ENCODE data around the gene RTL10. TPM values are rescaled to one million over a fixed set of nuclear protein-coding genes. Genes with fewer than 3 reads are reported as not detected.
A peak's percentile ranks its signal among the peaks of the same experiment; 100 is the strongest.

RTL10 gene
- total and polyA plus RNA-seq, 2 of the 8 experiments (the other 6 are each of a cell fraction or from before 2014, with no cell fraction given) = 11.5 to 18.8 TPM

DNA sequence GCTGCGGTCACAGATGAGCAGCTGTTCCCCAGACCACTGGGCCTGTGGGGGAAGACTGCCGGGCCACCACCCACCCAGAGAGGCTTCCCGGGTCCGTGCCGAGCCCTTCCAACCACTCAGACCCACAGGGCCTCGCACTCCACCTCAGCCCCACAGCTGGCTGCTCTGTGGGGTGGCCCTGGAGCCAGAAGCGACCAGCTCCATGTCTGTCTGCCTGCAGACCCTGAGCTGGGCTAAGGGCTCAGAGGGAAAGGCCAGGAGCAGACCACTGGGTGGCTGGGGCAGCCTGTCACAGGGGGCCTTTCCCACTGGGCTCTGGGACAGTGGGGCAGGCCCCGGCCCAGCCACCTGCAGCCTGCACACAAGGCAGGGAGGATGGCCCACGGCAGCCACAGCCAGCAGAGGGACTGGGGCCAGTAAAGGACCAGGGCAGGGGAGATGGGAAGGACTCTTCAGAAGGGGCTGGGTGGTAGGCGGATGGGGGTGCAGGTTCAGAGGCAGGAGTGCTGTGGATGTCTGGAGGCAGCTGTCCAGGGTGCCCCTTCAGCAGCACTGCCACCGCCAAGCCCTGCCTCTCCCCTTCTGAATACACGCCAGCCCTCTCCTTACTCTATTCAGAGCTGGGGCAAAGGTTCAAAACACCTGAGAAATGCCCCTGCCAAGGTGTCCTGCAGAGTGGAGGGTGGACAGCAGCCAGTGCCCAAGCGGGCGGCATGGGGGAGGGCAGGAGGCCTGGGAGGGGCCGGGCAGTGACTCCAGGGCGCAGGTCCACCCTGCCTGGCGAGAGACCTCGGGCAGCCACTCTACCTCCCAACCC is 32.2 kb downstream of the RTL10 start:
- FAIRE-seq = no peak
- peaks cover 6 to 13% of the 10 kb centered on the region in 2 experiments for H4K20me1 ChIP-seq (replicated peaks in 1 of 2; ENCODE audit: control insufficient read depth in 1 of 2, insufficient read depth in 2 of 2, low read length in 2 of 2)
- POLR2A ChIA-PET (ENCODE audit: partially characterized antibody) = no interaction called here
- no peak for TF ChIP-seq HDAC6 (IDR thresholded peaks at IDR 0.05; ENCODE audit: low read depth, low read length)
- TF ChIP-seq CBX8 (IDR thresholded peaks at IDR 0.05; ENCODE audit: borderline replicate concordance, low read depth, low read length) = no peak
- no peak for TF ChIP-seq MAFK (IDR thresholded peaks at IDR 0.05; ENCODE audit: low read depth, low read length)
- no peak for TF ChIP-seq USF2 (IDR thresholded peaks at IDR 0.05; ENCODE audit: low read length)
- no peak for TF ChIP-seq ATF3 (IDR thresholded peaks at IDR 0.05; ENCODE audit: insufficient read depth, low read depth, low read length)
- no peak for TF ChIP-seq SAP30 (IDR thresholded peaks at IDR 0.05; ENCODE audit: insufficient read depth, insufficient replicate concordance, low read length)
- TF ChIP-seq, protein P1, sequence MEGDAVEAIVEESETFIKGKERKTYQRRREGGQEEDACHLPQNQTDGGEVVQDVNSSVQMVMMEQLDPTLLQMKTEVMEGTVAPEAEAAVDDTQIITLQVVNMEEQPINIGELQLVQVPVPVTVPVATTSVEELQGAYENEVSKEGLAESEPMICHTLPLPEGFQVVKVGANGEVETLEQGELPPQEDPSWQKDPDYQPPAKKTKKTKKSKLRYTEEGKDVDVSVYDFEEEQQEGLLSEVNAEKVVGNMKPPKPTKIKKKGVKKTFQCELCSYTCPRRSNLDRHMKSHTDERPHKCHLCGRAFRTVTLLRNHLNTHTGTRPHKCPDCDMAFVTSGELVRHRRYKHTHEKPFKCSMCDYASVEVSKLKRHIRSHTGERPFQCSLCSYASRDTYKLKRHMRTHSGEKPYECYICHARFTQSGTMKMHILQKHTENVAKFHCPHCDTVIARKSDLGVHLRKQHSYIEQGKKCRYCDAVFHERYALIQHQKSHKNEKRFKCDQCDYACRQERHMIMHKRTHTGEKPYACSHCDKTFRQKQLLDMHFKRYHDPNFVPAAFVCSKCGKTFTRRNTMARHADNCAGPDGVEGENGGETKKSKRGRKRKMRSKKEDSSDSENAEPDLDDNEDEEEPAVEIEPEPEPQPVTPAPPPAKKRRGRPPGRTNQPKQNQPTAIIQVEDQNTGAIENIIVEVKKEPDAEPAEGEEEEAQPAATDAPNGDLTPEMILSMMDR (IDR thresholded peaks at IDR 0.05; ENCODE audit: control extremely low read depth in 1 of 3, insufficient read depth in 1 of 3, low read depth in 1 of 3, low read length in 3 of 3) = no peak

More for the DNA sequence above, 32.2 kb downstream of the RTL10 start:
- no peak overlapping the region for H3K4me3 ChIP-seq (ENCODE audit: extremely low read depth in 1 of 4, insufficient read depth in 2 of 4, low read depth in 3 of 4, low read length in 4 of 4)
- no peaks in the 10 kb centered on the region for H3K36me3 ChIP-seq (ENCODE audit: control insufficient read depth in 2 of 4, insufficient read depth in 4 of 4, low read length in 3 of 4)
- H2AK5ac ChIP-seq (ENCODE audit: low read depth, low read length) = no peak overlapping the region
- H3K27ac ChIP-seq (ENCODE audit: low read depth, low read length) = no peak overlapping the region
- no peak overlapping the region for H2AFZ ChIP-seq (ENCODE audit: low read length)
- H3K4me1 ChIP-seq (replicated peaks in 1 of 4; ENCODE audit: control insufficient read depth in 3 of 4, insufficient read depth in 4 of 4, low read length in 3 of 4) = peaks cover 0 to 10% (median 1%) of the 10 kb centered on the region in 4 experiments; a peak in 4 of 7 replicates
- no peak overlapping the region for H2BK12ac ChIP-seq (ENCODE audit: low read depth, low read length)
- H3K27me3 ChIP-seq (replicated peaks in 1 of 4; ENCODE audit: control insufficient read depth in 3 of 4, extremely low read depth in 1 of 4, insufficient read depth in 3 of 4, low read length in 3 of 4) = peaks cover 0 to 2% (median 0%) of the 10 kb centered on the region in 4 experiments; a peak in 1 of 7 replicates
- 92% methylated on average over 16 of the region's 18 CpGs; no CpG with 5 or more reads in 1 of the 2 experiments for WGBS, 2 experiments (ENCODE audit: extremely low coverage in 1 of 2, insufficient coverage in 1 of 2, insufficient read length in 1 of 2, insufficient replicate concordance in 2 of 2, low coverage in 1 of 2, low lambda C conversion rate in 2 of 2, missing lambda C conversion rate in 1 of 2)
- no peaks in the 10 kb centered on the region for H3K79me2 ChIP-seq (ENCODE audit: control insufficient read depth in 1 of 2, insufficient read depth in 2 of 2, low read length in 2 of 2)
- DNase-seq (ENCODE audit: low read depth in 1 of 2, low spot score in 2 of 2) = peak in 1 of 2 experiments; percentile 46
- no peak overlapping the region for H3K18ac ChIP-seq (ENCODE audit: extremely low read depth, low read length)
- no peak overlapping the region for H3K9ac ChIP-seq (replicated peaks in 1 of 4; ENCODE audit: extremely low read depth in 1 of 4, low read depth in 3 of 4, low read length in 3 of 4)
- H3K9me3 ChIP-seq (ENCODE audit: insufficient read depth in 2 of 2, low read depth in 1 of 2, low read length in 1 of 2) = no peaks in the 10 kb centered on the region; a peak in 1 of 4 replicates
- H3K79me1 ChIP-seq (ENCODE audit: low read depth, low read length) = no peaks in the 10 kb centered on the region
- H2BK5ac ChIP-seq (ENCODE audit: low read depth, low read length) = no peak overlapping the region
- H3K23ac ChIP-seq (ENCODE audit: insufficient read length) = no peak overlapping the region
- H2BK15ac ChIP-seq (ENCODE audit: low read length) = 0 out of 2 replicates have a peak overlapping the region, but pooled peaks have one; percentile 72
- H2BK120ac ChIP-seq (replicated peaks; ENCODE audit: low read depth, low read length) = no peak overlapping the region
- H4K8ac ChIP-seq (ENCODE audit: extremely low read depth, insufficient read depth, low read length) = no peak overlapping the region
- H3K4me2 ChIP-seq (ENCODE audit: insufficient read depth in 1 of 2, low read depth in 2 of 2, low read length in 2 of 2) = no peak overlapping the region
- CTCF ChIA-PET (ENCODE audit: partially characterized antibody) = interaction anchor here (0.5 to 4.3 kb wide), 10 partner anchors 11 to 193 kb away, joined by 3 to 18 read pairs (median 4); no protein-coding TSS in a partner anchor
- H2BK20ac ChIP-seq (ENCODE audit: low read length) = no peak overlapping the region
- no peaks in the 10 kb centered on the region for H3K23me2 ChIP-seq (ENCODE audit: low read depth, low read length)
- H3K4ac ChIP-seq (replicated peaks; ENCODE audit: insufficient read length, low read depth, low read length) = no peak overlapping the region
- no peak overlapping the region for H4K91ac ChIP-seq (replicated peaks; ENCODE audit: insufficient read length, low read length)
- no peak overlapping the region for H4K5ac ChIP-seq (ENCODE audit: insufficient read length, low read depth, low read length)
- no peak overlapping the region for H3K14ac ChIP-seq (ENCODE audit: insufficient read length)
- H3K56ac ChIP-seq (replicated peaks; ENCODE audit: insufficient read length, low read depth, low read length) = no peak overlapping the region
